Subcutaneous abdominal adipose tissue (tissue), 5 donors: ENCODE data around the gene MYOD1.

Experiments used
- H3K27ac ChIP-seq: one replicate; pipeline ENCODE4 v1.7.0; 2013; ENCODE audit warnings: low read depth, mild to moderate bottlenecking, inconsistent platforms, low read length, moderate library complexity
- H3K27me3 ChIP-seq, 5 donors: one replicate each; pipeline ENCODE4 v1.7.0; 2013; ENCODE audit warnings: low read length in 5 of 5, inconsistent platforms in 1 of 5; ENCODE audit not compliant: control insufficient read depth in 5 of 5, insufficient read depth in 4 of 5
- H3K36me3 ChIP-seq, 5 donors: one replicate each; pipeline ENCODE4 v1.7.0; 2013; ENCODE audit warnings: low read length in 5 of 5; ENCODE audit not compliant: control insufficient read depth in 5 of 5, insufficient read depth in 5 of 5
- H3K4me1 ChIP-seq, 5 donors: one replicate each; pipeline ENCODE4 v1.7.0; 2013; ENCODE audit warnings: low read length in 5 of 5, mild to moderate bottlenecking in 3 of 5, moderate library complexity in 1 of 5; ENCODE audit not compliant: control insufficient read depth in 5 of 5, insufficient read depth in 5 of 5
- H3K4me3 ChIP-seq, 5 donors: one replicate each; pipeline ENCODE4 v1.7.0; 2013; ENCODE audit warnings: low read length in 5 of 5, low read depth in 1 of 5
- H3K9ac ChIP-seq, 5 donors: one replicate each; pipeline ENCODE4 v1.7.0; 2013; ENCODE audit warnings: low read length in 5 of 5, mild to moderate bottlenecking in 4 of 5, moderate library complexity in 3 of 5
- H3K9me3 ChIP-seq, 5 donors: one replicate each; pipeline ENCODE4 v1.7.0; 2013; ENCODE audit warnings: low read length in 5 of 5; ENCODE audit not compliant: control insufficient read depth in 5 of 5
- donor health status: healthy.
- donor health status: healthy.
- donor health status: healthy.
- donor health status: healthy.
- donor health status: healthy.

Gene MYOD1

GRCh38 chr11:17748044-17748443, 28.7 kb downstream of the MYOD1 start:
- peaks cover 0 to 9% (median 6%) of the 10 kb centered on the region in 5 donors for H3K4me1 ChIP-seq
- no peak overlapping the region for H3K27ac ChIP-seq
- peaks cover 0 to 22% (median 9%) of the 10 kb centered on the region in 5 donors for H3K27me3 ChIP-seq
- H3K9ac ChIP-seq, result no peak overlapping the region
- H3K36me3 ChIP-seq, result no peaks in the 10 kb centered on the region
- no peak overlapping the region for H3K4me3 ChIP-seq
- H3K9me3 ChIP-seq, result peaks cover 0 to 2% (median 0%) of the 10 kb centered on the region in 5 donors

GRCh38 chr11:17748761-17749721, 29.7 kb downstream of the MYOD1 start:
- H3K9ac ChIP-seq, result no peak overlapping the region

GRCh38 chr11:17750013-17750800, 30.8 kb downstream of the MYOD1 start:
- no peak overlapping the region for H3K4me3 ChIP-seq
- H3K27ac ChIP-seq, result no peak overlapping the region
- H3K4me1 ChIP-seq, result peaks cover 0 to 9% (median 6%) of the 10 kb centered on the region in 5 donors
- no peaks in the 10 kb centered on the region for H3K36me3 ChIP-seq
- H3K27me3 ChIP-seq, result peaks cover 0 to 20% (median 9%) of the 10 kb centered on the region in 5 donors
- H3K9me3 ChIP-seq, result peaks cover 0 to 2% (median 0%) of the 10 kb centered on the region in 5 donors
- H3K9ac ChIP-seq, result no peak overlapping the region

More at GRCh38 chr11:17748761-17749721, 29.7 kb downstream of the MYOD1 start:
- Histone ChIP-seq H3K36me3 (no peaks in the 10 kb centered on the region), H3K27ac (no peak overlapping the region), H3K27me3 (peaks cover 0 to 25% (median 9%) of the 10 kb centered on the region in 5 donors), H3K9me3 (peaks cover 0 to 2% (median 0%) of the 10 kb centered on the region in 5 donors), H3K4me3 (no peak overlapping the region), H3K4me1 (peaks cover 0 to 9% (median 6%) of the 10 kb centered on the region in 5 donors)

GRCh38 chr11:17750801-17751165, 31.4 kb downstream of the MYOD1 start:
- H3K4me3 ChIP-seq, result no peak overlapping the region
- peaks cover 0 to 9% (median 6%) of the 10 kb centered on the region in 5 donors for H3K4me1 ChIP-seq
- H3K9me3 ChIP-seq, result peaks cover 0 to 2% (median 0%) of the 10 kb centered on the region in 5 donors
- no peak overlapping the region for H3K27ac ChIP-seq
- no peaks in the 10 kb centered on the region for H3K36me3 ChIP-seq
- H3K27me3 ChIP-seq, result peaks cover 0 to 20% (median 9%) of the 10 kb centered on the region in 5 donors
- H3K9ac ChIP-seq, result no peak overlapping the region

GRCh38 chr11:17751558-17751957, 32.2 kb downstream of the MYOD1 start:
- no peaks in the 10 kb centered on the region for H3K36me3 ChIP-seq
- H3K9ac ChIP-seq, result no peak overlapping the region
- H3K4me3 ChIP-seq, result no peak overlapping the region
- no peak overlapping the region for H3K27ac ChIP-seq
- H3K9me3 ChIP-seq, result peaks cover 0 to 2% (median 0%) of the 10 kb centered on the region in 5 donors
- peaks cover 0 to 9% (median 6%) of the 10 kb centered on the region in 5 donors for H3K4me1 ChIP-seq
- H3K27me3 ChIP-seq, result peaks cover 0 to 17% (median 7%) of the 10 kb centered on the region in 5 donors

GRCh38 chr11:17752144-17752543, 32.8 kb downstream of the MYOD1 start:
- H3K4me3 ChIP-seq, result no peak overlapping the region
- peaks cover 0 to 17% (median 4%) of the 10 kb centered on the region in 5 donors for H3K27me3 ChIP-seq
- H3K9me3 ChIP-seq, result peaks cover 0 to 2% (median 0%) of the 10 kb centered on the region in 5 donors
- no peak overlapping the region for H3K27ac ChIP-seq
- H3K4me1 ChIP-seq, result peaks cover 0 to 9% (median 6%) of the 10 kb centered on the region in 5 donors
- H3K9ac ChIP-seq, result no peak overlapping the region
- no peaks in the 10 kb centered on the region for H3K36me3 ChIP-seq

- no peaks in the 10 kb centered on the region for H3K36me3 ChIP-seq
- no peak overlapping the region for H3K9ac ChIP-seq
- peaks cover 0 to 9% (median 6%) of the 10 kb centered on the region in 5 donors for H3K4me1 ChIP-seq
- peaks cover 0 to 17% (median 0%) of the 10 kb centered on the region in 5 donors for H3K27me3 ChIP-seq
- no peak overlapping the region for H3K4me3 ChIP-seq
- no peak overlapping the region for H3K27ac ChIP-seq
- peaks cover 0 to 1% (median 0%) of the 10 kb centered on the region in 5 donors for H3K9me3 ChIP-seq
Observed at GRCh38 chr11:17753153-17753552, 33.8 kb downstream of the MYOD1 start.

- Histone ChIP-seq H3K4me1 (peaks cover 0 to 9% (median 6%) of the 10 kb centered on the region in 5 donors), H3K4me3 (no peak overlapping the region), H3K9me3 (peaks cover 0 to 5% (median 0%) of the 10 kb centered on the region in 5 donors), H3K9ac (no peak overlapping the region), H3K27ac (no peak overlapping the region), H3K27me3 (peaks cover 0 to 17% (median 0%) of the 10 kb centered on the region in 5 donors), H3K36me3 (no peaks in the 10 kb centered on the region)
Observed at GRCh38 chr11:17753641-17754040, 34.3 kb downstream of the MYOD1 start.

GRCh38 chr11:17755891-17756290, 36.5 kb downstream of the MYOD1 start:
- H3K27me3 ChIP-seq, result peaks cover 0 to 14% (median 2%) of the 10 kb centered on the region in 5 donors
- H3K4me1 ChIP-seq, result peaks cover 0 to 4% (median 0%) of the 10 kb centered on the region in 5 donors
- H3K9me3 ChIP-seq, result peaks cover 0 to 5% (median 0%) of the 10 kb centered on the region in 5 donors
- H3K36me3 ChIP-seq, result no peaks in the 10 kb centered on the region
- H3K4me3 ChIP-seq, result no peak overlapping the region
- no peak overlapping the region for H3K9ac ChIP-seq
- H3K27ac ChIP-seq, result no peak overlapping the region
